GM12865 (cell line): ENCODE measurements around the gene PNP.

Experiments used
- DNase-seq: peaks from one replicate; pipeline ENCODE4 v3.0.0; 2010; ENCODE audit warnings: low read depth
- H3K4me3 ChIP-seq: 2 replicates; pipeline ENCODE4 v1.5.1; 2011; ENCODE audit warnings: mild to moderate bottlenecking, low read depth, low read length, control low read depth
- TF ChIP-seq, protein P1 (sequence below): IDR thresholded peaks from 2 replicates; pipeline ENCODE4 v1.5.1; 2011; ENCODE audit warnings: low read length, control low read depth, low read depth, inconsistent platforms; ENCODE audit not compliant: insufficient read depth; ENCODE audit errors: missing control alignments

The PNP gene

DNA sequence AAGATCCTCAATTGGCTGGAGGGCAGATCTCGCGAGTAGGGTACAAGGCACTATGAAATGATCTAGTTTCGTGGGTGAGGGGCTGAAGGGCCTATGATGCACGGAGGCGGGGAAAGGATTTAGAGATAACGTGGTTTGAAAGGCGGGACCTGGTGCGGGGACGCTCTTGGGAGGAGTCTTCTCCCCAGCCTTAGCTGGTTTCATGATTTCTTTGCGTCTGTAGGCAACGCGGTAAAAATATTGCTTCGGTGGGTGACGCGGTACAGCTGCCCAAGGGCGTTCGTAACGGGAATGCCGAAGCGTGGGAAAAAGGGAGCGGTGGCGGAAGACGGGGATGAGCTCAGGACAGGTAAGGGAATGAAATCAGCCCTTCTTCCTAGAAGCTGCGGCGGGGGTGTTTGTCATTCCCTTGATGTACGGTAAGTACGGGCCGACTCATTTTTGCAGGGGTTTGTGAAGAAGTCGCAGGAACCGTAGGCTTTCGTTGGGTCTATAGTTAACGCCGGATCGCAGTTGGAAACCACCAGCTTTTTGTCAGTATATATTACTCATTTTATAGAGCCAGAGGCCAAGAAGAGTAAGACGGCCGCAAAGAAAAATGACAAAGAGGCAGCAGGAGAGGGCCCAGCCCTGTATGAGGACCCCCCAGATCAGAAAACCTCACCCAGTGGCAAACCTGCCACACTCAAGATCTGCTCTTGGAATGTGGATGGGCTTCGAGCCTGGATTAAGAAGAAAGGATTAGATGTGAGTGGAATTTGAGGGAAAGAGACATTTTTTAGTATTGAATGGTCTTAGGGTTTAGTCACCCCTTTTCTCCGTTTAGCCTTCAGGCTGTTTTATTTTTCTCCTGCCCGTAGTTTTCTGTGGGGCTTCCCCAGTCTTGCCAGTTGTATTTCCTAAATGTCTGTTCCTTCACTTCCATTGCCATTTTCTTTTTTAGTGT is 13.6 kb upstream of the PNP start:
- TF ChIP-seq, protein P1, sequence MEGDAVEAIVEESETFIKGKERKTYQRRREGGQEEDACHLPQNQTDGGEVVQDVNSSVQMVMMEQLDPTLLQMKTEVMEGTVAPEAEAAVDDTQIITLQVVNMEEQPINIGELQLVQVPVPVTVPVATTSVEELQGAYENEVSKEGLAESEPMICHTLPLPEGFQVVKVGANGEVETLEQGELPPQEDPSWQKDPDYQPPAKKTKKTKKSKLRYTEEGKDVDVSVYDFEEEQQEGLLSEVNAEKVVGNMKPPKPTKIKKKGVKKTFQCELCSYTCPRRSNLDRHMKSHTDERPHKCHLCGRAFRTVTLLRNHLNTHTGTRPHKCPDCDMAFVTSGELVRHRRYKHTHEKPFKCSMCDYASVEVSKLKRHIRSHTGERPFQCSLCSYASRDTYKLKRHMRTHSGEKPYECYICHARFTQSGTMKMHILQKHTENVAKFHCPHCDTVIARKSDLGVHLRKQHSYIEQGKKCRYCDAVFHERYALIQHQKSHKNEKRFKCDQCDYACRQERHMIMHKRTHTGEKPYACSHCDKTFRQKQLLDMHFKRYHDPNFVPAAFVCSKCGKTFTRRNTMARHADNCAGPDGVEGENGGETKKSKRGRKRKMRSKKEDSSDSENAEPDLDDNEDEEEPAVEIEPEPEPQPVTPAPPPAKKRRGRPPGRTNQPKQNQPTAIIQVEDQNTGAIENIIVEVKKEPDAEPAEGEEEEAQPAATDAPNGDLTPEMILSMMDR, result no peak
- H3K4me3 ChIP-seq, result peak overlapping the region; percentile 90
- peak; percentile 89 for DNase-seq

DNA sequence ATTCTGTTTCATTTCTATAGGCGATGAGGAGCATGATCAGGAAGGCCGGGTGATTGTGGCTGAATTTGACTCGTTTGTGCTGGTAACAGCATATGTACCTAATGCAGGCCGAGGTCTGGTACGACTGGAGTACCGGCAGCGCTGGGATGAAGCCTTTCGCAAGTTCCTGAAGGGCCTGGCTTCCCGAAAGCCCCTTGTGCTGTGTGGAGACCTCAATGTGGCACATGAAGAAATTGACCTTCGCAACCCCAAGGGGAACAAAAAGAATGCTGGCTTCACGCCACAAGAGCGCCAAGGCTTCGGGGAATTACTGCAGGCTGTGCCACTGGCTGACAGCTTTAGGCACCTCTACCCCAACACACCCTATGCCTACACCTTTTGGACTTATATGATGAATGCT is 12.2 kb upstream of the PNP start:
- H3K4me3 ChIP-seq, result no peak overlapping the region
- DNase-seq, result no peak

GRCh38 chr14:20458031-20458789 is 11.0 kb upstream of the PNP start:
- no peak overlapping the region for H3K4me3 ChIP-seq
- TF ChIP-seq, protein P1, result no peak
- no peak for DNase-seq

More for the DNA sequence above, 12.2 kb upstream of the PNP start:
- TF ChIP-seq, protein P1, result no peak

DNA sequence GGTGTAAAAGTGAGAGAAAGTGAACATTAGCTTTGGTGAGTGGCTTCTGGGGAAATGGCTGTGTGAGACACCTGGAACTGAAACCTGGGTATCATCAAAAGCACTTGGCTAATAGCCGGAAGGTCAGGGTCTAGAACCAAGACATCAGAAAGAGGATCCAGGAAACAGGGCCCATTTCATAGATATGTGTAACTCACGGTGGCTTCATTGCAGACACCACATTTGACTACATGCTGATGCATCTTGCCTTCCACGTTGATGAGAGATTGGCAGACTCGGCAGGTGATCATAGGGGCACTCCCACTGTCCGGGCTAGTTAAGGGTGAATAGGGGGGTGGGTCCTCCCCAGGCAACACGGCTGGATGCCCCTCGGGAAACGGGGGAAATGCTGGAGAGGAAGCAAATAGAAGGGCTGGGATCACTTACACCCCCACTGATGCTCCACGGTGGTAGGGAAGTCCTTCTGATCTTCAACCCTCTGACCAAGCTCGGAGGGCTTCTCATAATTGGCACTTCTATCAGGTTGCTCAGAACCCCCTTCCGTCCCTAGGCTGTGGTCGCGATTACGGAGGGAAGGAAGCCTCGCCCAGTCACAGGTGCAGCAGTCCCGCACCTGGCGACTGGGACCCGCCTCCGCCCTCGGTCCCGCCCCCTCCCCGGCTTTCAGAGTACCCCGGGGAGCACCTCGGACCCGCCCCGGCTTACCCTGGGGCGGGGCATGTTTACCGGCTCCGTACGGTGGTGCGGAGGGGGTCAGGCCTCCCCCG is 8.6 kb upstream of the PNP start:
- TF ChIP-seq, protein P1, result no peak
- DNase-seq, result peak; percentile 73
- peak overlapping the region; percentile 96 for H3K4me3 ChIP-seq

DNA sequence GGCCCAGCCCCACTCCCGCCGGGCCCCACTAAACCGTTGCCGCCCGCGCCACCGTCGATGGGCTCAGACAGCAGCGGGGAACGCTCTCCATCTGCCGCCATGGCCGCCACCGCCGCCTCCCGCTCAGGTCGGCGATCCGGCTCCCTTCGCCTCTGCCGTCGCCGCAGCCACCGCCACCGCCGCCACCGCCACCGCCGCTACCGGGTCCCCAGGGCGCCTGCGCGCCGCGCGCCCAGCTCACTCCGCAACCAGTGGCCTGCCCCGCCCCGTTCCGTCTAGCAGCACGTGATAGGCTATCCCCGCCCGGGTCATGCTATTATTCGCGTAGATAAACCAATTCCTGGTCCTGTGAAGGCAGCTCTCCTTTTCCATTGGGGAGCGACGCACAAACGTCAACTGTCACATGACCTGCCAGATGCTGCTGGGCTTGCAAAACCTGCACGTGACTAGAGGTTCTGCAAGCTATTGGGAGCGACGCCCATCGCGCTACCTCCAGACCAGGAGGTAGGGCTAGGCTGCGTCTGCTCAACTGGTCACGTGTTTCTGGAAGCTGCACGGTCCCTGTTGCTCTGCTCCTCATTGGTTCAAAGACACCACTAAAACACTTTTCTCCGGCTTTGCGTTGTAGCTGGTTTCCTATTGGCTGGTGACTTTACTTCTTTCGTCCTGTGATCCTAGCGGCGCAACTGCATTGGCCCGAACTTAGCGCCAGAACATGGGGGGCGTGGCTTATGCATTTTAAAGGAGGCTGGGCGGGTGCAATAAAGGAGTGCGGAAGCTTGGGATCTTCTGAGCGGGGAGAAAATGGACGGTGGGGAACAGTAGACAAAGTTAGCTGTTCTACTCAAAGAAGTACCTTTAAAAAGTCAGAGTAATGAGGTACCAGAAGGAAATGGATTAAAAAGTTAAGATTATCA is 7.7 kb upstream of the PNP start, which contains the start of gene PIP4P1:
Gene PIP4P1 (minus strand): TSS at position 210 of the 917 bp plus-strand sequence. CDS start 109 bp downstream, at position 101.
- TF ChIP-seq, protein P1, result no peak
- H3K4me3 ChIP-seq, result peak within 1 kb of the TSS; percentile 96

GRCh38 chr14:20468764-20469241 is 403 bp upstream of the PNP start:
- DNase-seq, result no peak
- peak overlapping the region; percentile 84 for H3K4me3 ChIP-seq
- TF ChIP-seq, protein P1, result no peak

More for the DNA sequence above, 7.7 kb upstream of the PNP start, which contains the start of gene PIP4P1:
- DNase-seq, result peak; percentile 100
